T-cell (primary cell): ENCODE measurements around the gene ADK. TPM values are rescaled to one million over a fixed set of nuclear protein-coding genes. Genes with fewer than 3 reads are reported as not detected.
A peak's percentile ranks its signal among the peaks of the same experiment; 100 is the strongest.

ENCODE experiments used
- ATAC-seq, 4 experiments: fragments of 200-7000 bp in 3 of 4; fragments of 150-1000 bp in 1 of 4; cut with Tn5 transposase; replicated peaks in 1 of 4; 1 replicate in 3 of 4; 2 replicates in 1 of 4; pipeline ENCODE4 v1.10.0; 2021; ENCODE audit warnings: moderate library complexity in 3 of 4, mild to moderate bottlenecking in 2 of 4, moderate number of reproducible peaks in 1 of 4
- CTCF ChIA-PET, 2 donors: fragments of 300-600 bp; sonication (Branson Sonifier 250); formaldehyde crosslinking; loops; one replicate each; lab custom pipeline; 2022; ENCODE audit warnings: antibody characterized with exemption in 2 of 2; lab: Charles Lee
- POLR2A ChIA-PET, 2 donors: fragments of 300-600 bp; sonication (Branson Sonifier 250); formaldehyde crosslinking; loops; one replicate each; lab custom pipeline; 2022; ENCODE audit warnings: antibody characterized with exemption in 2 of 2; lab: Charles Lee
- DNase-seq, 35 experiments: peaks; one replicate each; pipeline versions ENCODE4 v3.0.0 to v3.0.0-alpha.2; 2013 to 2023
- H3K27ac ChIP-seq: one replicate; pipeline ENCODE4 v1.5.1; 2013; ENCODE audit warnings: low read length
- H3K27me3 ChIP-seq, 2 experiments: replicated peaks in 1 of 2; 1 replicate in 1 of 2; 2 replicates in 1 of 2; pipeline versions ENCODE4 v1.6.1 to v1.7.0; 2013; ENCODE audit warnings: low read length in 1 of 2, mixed read lengths in 1 of 2; ENCODE audit not compliant: control insufficient read depth in 2 of 2, insufficient read depth in 2 of 2; ENCODE audit errors: extremely low read depth in 1 of 2
- H3K36me3 ChIP-seq, 2 donors: 1 replicate in 1 of 2; 2 replicates in 1 of 2; pipeline versions ENCODE4 v1.6.1 to v1.7.0; 2013; ENCODE audit warnings: low read length in 1 of 2; ENCODE audit not compliant: control insufficient read depth in 2 of 2, insufficient read depth in 1 of 2; ENCODE audit errors: extremely low read depth in 1 of 2
- H3K4me1 ChIP-seq, 2 experiments: 1 replicate in 1 of 2; 2 replicates in 1 of 2; pipeline versions ENCODE4 v1.6.1 to v1.7.0; 2013; ENCODE audit warnings: low read length in 2 of 2, mixed read lengths in 1 of 2; ENCODE audit not compliant: insufficient read depth in 2 of 2, control insufficient read depth in 1 of 2; ENCODE audit errors: extremely low read depth in 1 of 2
- H3K4me3 ChIP-seq, 2 donors: 1 replicate in 1 of 2; 2 replicates in 1 of 2; pipeline versions ENCODE4 v1.5.1 to v1.7.0; 2013; ENCODE audit warnings: mild to moderate bottlenecking in 2 of 2, low read length in 1 of 2, moderate library complexity in 1 of 2; ENCODE audit not compliant: control insufficient read depth in 1 of 2; ENCODE audit errors: extremely low read depth in 1 of 2
- H3K9me3 ChIP-seq: 2 replicates; pipeline ENCODE4 v1.7.0; 2013
- H3K27ac Mint-ChIP-seq, 2 donors: one replicate each; pipeline ENCODE4 v1.8.0; 2020 to 2021; ENCODE audit warnings: mild to moderate bottlenecking in 2 of 2, mixed read lengths in 2 of 2
- H3K27me3 Mint-ChIP-seq, 2 donors: one replicate each; pipeline ENCODE4 v1.8.0; 2021 to 2022; ENCODE audit warnings: mixed read lengths in 2 of 2
- H3K36me3 Mint-ChIP-seq: one replicate; pipeline ENCODE4 v1.8.0; 2021; ENCODE audit warnings: mixed read lengths
- H3K4me1 Mint-ChIP-seq, 3 donors: one replicate each; pipeline ENCODE4 v1.8.0; 2020 to 2022; ENCODE audit warnings: mixed read lengths in 3 of 3, mild to moderate bottlenecking in 1 of 3
- H3K4me3 Mint-ChIP-seq, 3 donors: one replicate each; pipeline ENCODE4 v1.8.0; 2020 to 2022; ENCODE audit warnings: mild to moderate bottlenecking in 3 of 3, mixed read lengths in 3 of 3, moderate library complexity in 3 of 3
- H3K9me3 Mint-ChIP-seq, 3 donors: one replicate each; pipeline ENCODE4 v1.8.0; 2020 to 2022; ENCODE audit warnings: mixed read lengths in 3 of 3
- WGBS: methylation state at CpG from one replicate; pipeline ENCODE4 v1.1.5; 2013; ENCODE audit warnings: missing lambda C conversion rate; ENCODE audit not compliant: insufficient coverage; 5-methylcytosine and 5-hydroxymethylcytosine counted together
- total RNA-seq, 35 experiments: library from RNA in 6 of 35; stranded (reverse) in 6 of 35; fragments of 120-200 nt in 1 of 35; gene quantifications; one replicate each; pipeline versions ENCODE4 v1.2.1 to v1.2.4 and lab custom pipeline; 2013 to 2026

Gene ADK
- total RNA-seq, 5 donors from 2014 or later (not counting 1 experiment from before 2014, with no cell fraction given): 20.7 to 32.8 (median 23.6) TPM

DNA sequence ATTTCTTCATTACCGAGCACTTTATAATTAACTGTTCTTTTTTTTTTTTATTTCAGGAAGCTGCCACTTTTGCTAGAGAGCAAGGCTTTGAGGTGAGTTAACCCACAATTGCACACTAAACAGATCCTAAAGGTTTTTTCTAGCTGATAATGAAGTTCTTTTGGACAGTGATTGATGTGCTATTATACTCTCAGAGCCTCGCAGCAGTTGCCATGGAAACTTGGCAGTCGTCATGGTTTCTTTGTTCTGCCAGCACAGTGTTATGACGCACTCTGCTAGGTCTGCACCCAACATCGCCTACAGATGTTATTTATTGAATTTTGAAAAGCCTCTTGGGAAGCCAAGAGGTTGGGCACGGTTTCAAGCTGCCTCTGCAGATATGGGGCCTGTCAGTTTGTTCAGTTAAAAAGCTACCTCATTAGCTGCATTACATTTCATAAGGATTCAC is 438.2 kb downstream of the ADK start:
- Histone ChIP-seq H3K27me3 (no peaks in the 10 kb centered on the region), H3K9me3 (no peaks in the 10 kb centered on the region), H3K27ac (peak overlapping the region; percentile 76), H3K36me3 (no peaks in the 10 kb centered on the region), H3K4me3 (peak overlapping the region in 1 of 2 donors; percentile 5), H3K4me1 (peaks cover 15 to 46% of the 10 kb centered on the region in 2 experiments)
- Mint-ChIP-seq H3K4me1 (peaks cover 57 to 62% (median 59%) of the 10 kb centered on the region in 3 donors), H3K9me3 (no peaks in the 10 kb centered on the region), H3K36me3 (peaks cover 11% of the 10 kb centered on the region), H3K27me3 (no peaks in the 10 kb centered on the region), H3K27ac (peak overlapping the region; percentile 89 to 92), H3K4me3 (peak overlapping the region; percentile 9 to 55 (median 17))
- ChIA-PET POLR2A (interaction anchor here (0.6 to 1.4 kb wide), 5 partner anchors 7 to 116 kb away, joined by 3 to 5 read pairs (median 4); no protein-coding TSS in a partner anchor), CTCF (interaction anchor here in 1 of 2 donors (0.7 to 1.2 kb wide), 3 partner anchors 39 to 237 kb away, joined by 3 to 4 read pairs (median 3); no protein-coding TSS in a partner anchor)
- 14% methylated on average over 2 of the region's 6 CpGs for WGBS
- ATAC-seq: peak; percentile 69 to 88 (median 78)
- peak; percentile 49 to 97 (median 91) for DNase-seq

DNA sequence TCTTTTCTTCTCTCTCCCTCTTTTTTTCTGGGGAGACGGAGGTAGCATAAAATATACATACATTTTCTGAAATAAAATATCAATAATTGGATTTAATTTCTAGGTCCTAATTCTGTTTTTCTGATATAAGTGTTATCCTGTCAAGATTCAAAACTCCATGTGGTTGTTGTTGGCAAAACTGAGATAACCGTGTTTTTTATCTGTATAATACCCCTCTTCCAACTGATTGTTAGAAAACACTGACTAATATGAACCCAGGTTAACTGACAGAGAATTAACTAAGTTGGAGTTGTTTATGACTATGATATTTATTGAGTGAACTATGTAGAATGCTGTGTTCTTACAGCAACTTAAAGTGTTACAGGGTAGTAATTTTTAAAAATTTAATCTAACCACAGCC is 438.8 kb downstream of the ADK start:
- Histone ChIP-seq H3K27me3 (no peaks in the 10 kb centered on the region), H3K9me3 (no peaks in the 10 kb centered on the region), H3K4me3 (peak overlapping the region in 1 of 2 donors; percentile 5), H3K36me3 (no peaks in the 10 kb centered on the region), H3K4me1 (peaks cover 15 to 41% of the 10 kb centered on the region in 2 experiments), H3K27ac (peak overlapping the region; percentile 76)
- H3K36me3 Mint-ChIP-seq: peaks cover 11% of the 10 kb centered on the region
- ATAC-seq (no peak), DNase-seq (no peak)
- H3K4me1 Mint-ChIP-seq: peaks cover 53 to 56% (median 54%) of the 10 kb centered on the region in 3 donors
- H3K4me3 Mint-ChIP-seq: no peak overlapping the region
- POLR2A ChIA-PET: interaction anchor here (0.6 to 1.4 kb wide), 4 partner anchors 8 to 115 kb away, joined by 3 to 5 read pairs (median 4); no protein-coding TSS in a partner anchor
- no peaks in the 10 kb centered on the region for H3K9me3 Mint-ChIP-seq
- no peaks in the 10 kb centered on the region for H3K27me3 Mint-ChIP-seq
- WGBS: no CpG with 5 or more reads among the region's 2 CpGs
- peak overlapping the region; percentile 89 to 92 for H3K27ac Mint-ChIP-seq
- CTCF ChIA-PET: interaction anchor here in 1 of 2 donors (1.1 to 1.2 kb wide), 2 partner anchors 39 to 236 kb away, joined by 3 to 4 read pairs; no protein-coding TSS in a partner anchor

- ATAC-seq (no peak), DNase-seq (no peak)
- Mint-ChIP-seq H3K36me3 (peaks cover 11% of the 10 kb centered on the region), H3K9me3 (no peaks in the 10 kb centered on the region), H3K27me3 (no peaks in the 10 kb centered on the region), H3K27ac (no peak overlapping the region), H3K4me1 (peaks cover 30 to 31% (median 31%) of the 10 kb centered on the region in 3 donors), H3K4me3 (no peak overlapping the region)
- H3K4me1 ChIP-seq: peaks cover 0 to 14% of the 10 kb centered on the region in 2 experiments
- ChIA-PET POLR2A (interaction anchor here (0.6 to 0.9 kb wide), 3 partner anchors 21 to 1103 kb away, joined by 3 to 7 read pairs (median 4); no protein-coding TSS in a partner anchor), CTCF (interaction anchor here in 1 of 2 donors (0.6 kb wide), 1 partner anchor 38 kb away, joined by 8 read pairs; no protein-coding TSS in a partner anchor)
- H3K27ac ChIP-seq: no peak overlapping the region
- H3K4me3 ChIP-seq: no peak overlapping the region
- no CpG with 5 or more reads among the region's 2 CpGs for WGBS
- H3K36me3 ChIP-seq: peaks cover 0 to 2% of the 10 kb centered on the region in 2 donors
- H3K27me3 ChIP-seq: no peaks in the 10 kb centered on the region
- no peaks in the 10 kb centered on the region for H3K9me3 ChIP-seq
Measured at GRCh38 chr10:74593470-74593869, 442.4 kb downstream of the ADK start.

DNA sequence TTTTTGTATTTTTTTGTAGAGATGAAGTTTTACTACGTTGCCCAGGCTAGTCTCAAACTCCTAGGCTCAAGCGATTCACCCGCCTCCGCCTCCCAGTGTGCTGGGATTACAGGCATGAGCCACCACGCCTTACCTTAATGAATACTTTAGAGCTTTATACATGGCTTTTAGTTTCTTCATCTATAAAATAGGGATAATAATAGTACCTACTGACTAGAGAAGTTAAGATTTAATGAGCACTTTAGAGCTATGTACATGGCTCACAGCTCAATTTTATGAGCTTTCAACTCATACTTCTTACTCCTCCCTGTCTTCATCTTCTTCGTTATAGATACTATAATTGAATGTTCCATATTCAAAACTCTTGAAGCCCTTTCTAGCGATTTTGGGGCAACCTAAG is 445.7 kb downstream of the ADK start:
- H3K36me3 ChIP-seq: peaks cover 0 to 2% of the 10 kb centered on the region in 2 donors
- Mint-ChIP-seq H3K36me3 (peaks cover 12% of the 10 kb centered on the region), H3K27me3 (no peaks in the 10 kb centered on the region), H3K9me3 (no peaks in the 10 kb centered on the region), H3K4me3 (no peak overlapping the region), H3K27ac (no peak overlapping the region), H3K4me1 (peaks cover 9 to 10% (median 9%) of the 10 kb centered on the region in 3 donors)
- H3K4me3 ChIP-seq: no peak overlapping the region
- ATAC-seq (no peak), DNase-seq (no peak)
- ChIA-PET CTCF (no interaction called here), POLR2A (no interaction called here)
- H3K9me3 ChIP-seq: no peaks in the 10 kb centered on the region
- no peak overlapping the region for H3K27ac ChIP-seq
- WGBS: no CpG with 5 or more reads among the region's 7 CpGs
- H3K4me1 ChIP-seq: no peaks in the 10 kb centered on the region
- no peaks in the 10 kb centered on the region for H3K27me3 ChIP-seq

DNA sequence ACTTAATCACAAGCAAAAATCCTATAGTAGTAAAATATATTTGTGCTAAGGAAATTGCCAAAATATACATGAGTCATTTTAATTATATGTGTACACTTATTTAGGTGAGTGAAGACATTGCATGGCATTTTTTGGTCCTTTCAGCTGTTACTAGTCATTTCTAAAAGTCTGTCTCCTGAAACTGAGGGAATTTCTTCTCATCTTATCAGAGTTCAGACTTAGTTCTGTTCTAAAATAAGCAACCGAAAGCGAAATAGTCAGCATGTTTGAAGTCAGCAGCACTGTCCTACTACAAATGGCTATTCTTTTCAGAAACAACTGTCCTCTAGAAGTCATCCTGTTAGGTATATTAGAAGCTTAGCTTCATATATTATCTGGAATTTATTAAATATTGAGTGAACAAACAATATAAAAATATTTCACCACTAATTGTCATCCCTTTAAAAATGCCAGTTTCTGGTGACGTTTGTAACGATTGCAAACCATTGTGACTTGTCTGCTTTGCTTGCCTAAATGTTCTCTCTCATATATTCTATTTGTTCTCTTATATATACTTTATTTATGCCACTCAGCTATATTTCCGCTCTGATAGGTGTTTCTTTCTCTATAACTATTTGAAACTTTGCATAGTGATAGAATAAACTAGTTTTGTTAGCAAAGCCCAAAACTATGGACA is 448.0 kb downstream of the ADK start:
- Histone ChIP-seq H3K9me3 (no peaks in the 10 kb centered on the region), H3K27ac (peak overlapping the region; percentile 10), H3K4me1 (no peaks in the 10 kb centered on the region), H3K36me3 (peaks cover 0 to 2% of the 10 kb centered on the region in 2 donors), H3K27me3 (no peaks in the 10 kb centered on the region), H3K4me3 (no peak overlapping the region)
- ATAC-seq (no peak), DNase-seq (no peak)
- H3K4me1 Mint-ChIP-seq: peaks cover 9 to 10% (median 9%) of the 10 kb centered on the region in 3 donors
- no CpG with 5 or more reads among the region's 5 CpGs for WGBS
- no peak overlapping the region for H3K27ac Mint-ChIP-seq
- POLR2A ChIA-PET: interaction anchor here (0.5 to 0.7 kb wide), 5 partner anchors 102 to 570 kb away, joined by 3 to 6 read pairs (median 3); no protein-coding TSS in a partner anchor
- CTCF ChIA-PET: no interaction called here
- H3K9me3 Mint-ChIP-seq: peaks cover 0 to 5% (median 0%) of the 10 kb centered on the region in 3 donors
- H3K36me3 Mint-ChIP-seq: peaks cover 23% of the 10 kb centered on the region
- no peak overlapping the region for H3K4me3 Mint-ChIP-seq
- H3K27me3 Mint-ChIP-seq: no peaks in the 10 kb centered on the region

DNA sequence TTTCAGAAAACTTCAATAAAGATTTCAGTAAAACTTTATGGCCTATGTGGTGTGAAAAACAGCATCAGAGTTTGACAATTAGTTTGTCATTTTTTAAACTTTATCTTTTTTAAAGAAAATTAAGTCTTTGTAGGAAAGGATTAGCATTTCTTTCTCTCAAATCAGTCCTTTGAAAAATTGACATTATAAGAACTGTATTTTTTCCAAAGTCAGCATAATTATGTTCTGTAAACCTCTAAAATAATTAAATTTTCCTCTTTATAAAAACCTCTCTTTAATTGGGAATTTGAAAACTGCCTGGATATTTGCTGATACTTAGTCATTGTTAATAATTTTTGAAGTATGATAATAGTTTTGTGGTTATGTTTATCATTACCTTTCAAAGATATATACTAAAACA is 448.7 kb downstream of the ADK start:
- H3K27ac Mint-ChIP-seq: no peak overlapping the region
- no peaks in the 10 kb centered on the region for H3K27me3 Mint-ChIP-seq
- ChIA-PET CTCF (no interaction called here), POLR2A (no interaction called here)
- peak overlapping the region; percentile 10 for H3K27ac ChIP-seq
- H3K9me3 ChIP-seq: no peaks in the 10 kb centered on the region
- peaks cover 9 to 10% (median 9%) of the 10 kb centered on the region in 3 donors for H3K4me1 Mint-ChIP-seq
- peaks cover 0 to 2% of the 10 kb centered on the region in 2 donors for H3K36me3 ChIP-seq
- no peak overlapping the region for H3K4me3 ChIP-seq
- H3K4me3 Mint-ChIP-seq: no peak overlapping the region
- H3K27me3 ChIP-seq: no peaks in the 10 kb centered on the region
- peaks cover 29% of the 10 kb centered on the region for H3K36me3 Mint-ChIP-seq
- DNase-seq (no peak), ATAC-seq (no peak)
- H3K9me3 Mint-ChIP-seq: peaks cover 0 to 7% (median 0%) of the 10 kb centered on the region in 3 donors
- H3K4me1 ChIP-seq: no peaks in the 10 kb centered on the region
